ENCODE results near the gene FOXP1. TPM values are rescaled to one million over a fixed set of nuclear protein-coding genes. Genes with fewer than 3 reads are reported as not detected.

Gene FOXP1
- total and polyA plus RNA-seq, 9 of the 15 experiments (the other 6 are each of a cell fraction or from before 2014, with no cell fraction given): 7.7 to 34.5 (median 13.7) TPM

- TF ChIP-seq SREBF1 (IDR thresholded peaks at IDR 0.05; ENCODE audit: borderline replicate concordance, low read depth, low read length): no peak
- no peak for TF ChIP-seq ETS2 (tag; IDR thresholded peaks at IDR 0.05; ENCODE audit: borderline replicate concordance, poor library complexity, severe bottlenecking)
- no peak for TF ChIP-seq ZZZ3 (IDR thresholded peaks at IDR 0.05)
- TF ChIP-seq NR2C1 (IDR thresholded peaks at IDR 0.05): no peak
- peak; percentile 16; the same call in 1 of the 2 replicates for TF ChIP-seq NR2C1 (tag; IDR thresholded peaks at IDR 0.05)
- no peak for TF ChIP-seq ARID4B (CRISPR knock-in tag; IDR thresholded peaks at IDR 0.05)
- peak; percentile 85; the same call in 1 of the 2 replicates for TF ChIP-seq FOXJ2 (tag; IDR thresholded peaks at IDR 0.05)
- TF ChIP-seq CREBBP (IDR thresholded peaks at IDR 0.05; ENCODE audit: low read depth, low read length): no peak
- TF ChIP-seq, protein P1, sequence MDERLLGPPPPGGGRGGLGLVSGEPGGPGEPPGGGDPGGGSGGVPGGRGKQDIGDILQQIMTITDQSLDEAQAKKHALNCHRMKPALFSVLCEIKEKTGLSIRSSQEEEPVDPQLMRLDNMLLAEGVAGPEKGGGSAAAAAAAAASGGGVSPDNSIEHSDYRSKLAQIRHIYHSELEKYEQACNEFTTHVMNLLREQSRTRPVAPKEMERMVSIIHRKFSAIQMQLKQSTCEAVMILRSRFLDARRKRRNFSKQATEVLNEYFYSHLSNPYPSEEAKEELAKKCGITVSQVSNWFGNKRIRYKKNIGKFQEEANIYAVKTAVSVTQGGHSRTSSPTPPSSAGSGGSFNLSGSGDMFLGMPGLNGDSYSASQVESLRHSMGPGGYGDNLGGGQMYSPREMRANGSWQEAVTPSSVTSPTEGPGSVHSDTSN (CRISPR knock-in tag; IDR thresholded peaks at IDR 0.05; ENCODE audit: low read depth): no peak
- TF ChIP-seq, protein P1 (tag; conservative IDR thresholded peaks at IDR 0.05; ENCODE audit: low read depth): no peak
- TF ChIP-seq HDAC8 (tag; IDR thresholded peaks at IDR 0.05): no peak
- TF ChIP-seq MAFK (IDR thresholded peaks at IDR 0.05; ENCODE audit: low read length): no peak
- TF ChIP-seq NFIC (IDR thresholded peaks at IDR 0.05): no peak
- no peak for TF ChIP-seq BMI1 (IDR thresholded peaks at IDR 0.05; ENCODE audit: low read length)
- no peak for TF ChIP-seq SMARCA5 (IDR thresholded peaks at IDR 0.05)
- TF ChIP-seq ZNF609 (CRISPR knock-in tag; IDR thresholded peaks at IDR 0.05; ENCODE audit: borderline replicate concordance): no peak
Observed at GRCh38 chr3:71026634-71027578, 556.6 kb downstream of the FOXP1 start (continued).
